Naive thymus-derived CD8-positive, alpha-beta T cell (primary cell): Measurements from ENCODE around the gene ING3. TPM values are rescaled to one million over a fixed set of nuclear protein-coding genes. Genes with fewer than 3 reads are reported as not detected.

Source experiments
- ATAC-seq, 2 donors: fragments of 150-1000 bp; cut with Tn5 transposase in 1 of 2; sonication (Bioruptor Pico), chemical (Tn5 transposase) in 1 of 2; 1 replicate in 1 of 2; 2 replicates in 1 of 2; pipeline ENCODE4 v1.10.0; 2021; ENCODE audit warnings: mild to moderate bottlenecking in 2 of 2, moderate library complexity in 2 of 2
- POLR2A ChIA-PET: fragments of 350-600 bp; sonication (Branson Sonifier 250); formaldehyde crosslinking; loops from one replicate; lab custom pipeline; 2021; ENCODE audit warnings: antibody characterized with exemption; lab: Charles Lee
- DNase-seq, 10 donors: peaks; one replicate each; pipeline versions ENCODE4 v3.0.0 to v3.0.0-alpha.2; 2020 to 2022
- H3K27ac Mint-ChIP-seq, 10 donors: one replicate each; pipeline ENCODE4 v1.8.0; 2020 to 2022; ENCODE audit warnings: mild to moderate bottlenecking in 10 of 10, mixed read lengths in 10 of 10, moderate library complexity in 4 of 10, inconsistent platforms in 1 of 10
- H3K27me3 Mint-ChIP-seq, 5 donors: one replicate each; pipeline ENCODE4 v1.8.0; 2021 to 2022; ENCODE audit warnings: mixed read lengths in 5 of 5
- H3K36me3 Mint-ChIP-seq, 3 donors: one replicate each; pipeline ENCODE4 v1.8.0; 2020 to 2022; ENCODE audit warnings: mixed read lengths in 3 of 3, mild to moderate bottlenecking in 2 of 3, inconsistent platforms in 1 of 3
- H3K4me1 Mint-ChIP-seq, 4 donors: one replicate each; pipeline ENCODE4 v1.8.0; 2021 to 2022; ENCODE audit warnings: mixed read lengths in 4 of 4
- H3K4me3 Mint-ChIP-seq, 10 donors: one replicate each; pipeline ENCODE4 v1.8.0; 2020 to 2022; ENCODE audit warnings: mild to moderate bottlenecking in 10 of 10, mixed read lengths in 10 of 10, moderate library complexity in 6 of 10, inconsistent platforms in 1 of 10
- H3K9me3 Mint-ChIP-seq, 9 donors: one replicate each; pipeline ENCODE4 v1.8.0; 2020 to 2022; ENCODE audit warnings: mixed read lengths in 9 of 9, mild to moderate bottlenecking in 3 of 9, inconsistent platforms in 1 of 9, moderate library complexity in 1 of 9
- polyA plus RNA-seq, 3 donors: library from polyadenylated mRNA; unstranded; fragments of 300-500 nt; fragmentation: Illumina TruSeq; gene quantifications; one replicate each; pipeline ENCODE4 v1.2.3, GENCODE V29; 2021
- total RNA-seq, 8 experiments: library from RNA in 2 of 8; stranded (reverse) in 2 of 8; gene quantifications; one replicate each; pipeline ENCODE4 v1.2.3 and lab custom pipeline; 2021 to 2026

The ING3 gene
- total and polyA plus RNA-seq, 5 experiments from 2014 or later, result 27.8 to 34.3 (median 29.4) TPM

- H3K4me3 Mint-ChIP-seq, result no peak overlapping the region
- DNase-seq (no peak), ATAC-seq (no peak)
- H3K27me3 Mint-ChIP-seq, result peaks cover 0 to 5% (median 0%) of the 10 kb centered on the region in 5 donors
- H3K27ac Mint-ChIP-seq, result no peak overlapping the region
- no peaks in the 10 kb centered on the region for H3K36me3 Mint-ChIP-seq
- no peaks in the 10 kb centered on the region for H3K4me1 Mint-ChIP-seq
- POLR2A ChIA-PET, result no interaction called here
- no peaks in the 10 kb centered on the region for H3K9me3 Mint-ChIP-seq
Measured at GRCh38 chr7:121015560-121015959, 65.0 kb downstream of the ING3 start.

- no peak overlapping the region for H3K4me3 Mint-ChIP-seq
- no peak overlapping the region for H3K27ac Mint-ChIP-seq
- DNase-seq, result no peak
- H3K9me3 Mint-ChIP-seq, result no peaks in the 10 kb centered on the region
- peaks cover 0 to 5% (median 0%) of the 10 kb centered on the region in 5 donors for H3K27me3 Mint-ChIP-seq
- H3K4me1 Mint-ChIP-seq, result no peaks in the 10 kb centered on the region
- ATAC-seq, result no peak
- POLR2A ChIA-PET, result no interaction called here
- no peaks in the 10 kb centered on the region for H3K36me3 Mint-ChIP-seq
Measured at GRCh38 chr7:121016966-121017365, 66.4 kb downstream of the ING3 start.

- DNase-seq (no peak), ATAC-seq (no peak)
- no peaks in the 10 kb centered on the region for H3K4me1 Mint-ChIP-seq
- H3K27me3 Mint-ChIP-seq, result peaks cover 0 to 5% (median 0%) of the 10 kb centered on the region in 5 donors
- H3K9me3 Mint-ChIP-seq, result no peaks in the 10 kb centered on the region
- H3K27ac Mint-ChIP-seq, result no peak overlapping the region
- no peaks in the 10 kb centered on the region for H3K36me3 Mint-ChIP-seq
- no peak overlapping the region for H3K4me3 Mint-ChIP-seq
- POLR2A ChIA-PET, result no interaction called here
Measured at GRCh38 chr7:121017586-121017985, 67.0 kb downstream of the ING3 start.

- Mint-ChIP-seq H3K27me3 (peaks cover 0 to under 1% (median 0%) of the 10 kb centered on the region in 5 donors), H3K36me3 (no peaks in the 10 kb centered on the region), H3K4me1 (no peaks in the 10 kb centered on the region), H3K4me3 (no peak overlapping the region), H3K9me3 (no peaks in the 10 kb centered on the region), H3K27ac (no peak overlapping the region)
- POLR2A ChIA-PET, result no interaction called here
- ATAC-seq, result no peak
- no peak for DNase-seq
Measured at GRCh38 chr7:121019018-121019417, 68.4 kb downstream of the ING3 start.

- Mint-ChIP-seq H3K27ac (no peak overlapping the region), H3K27me3 (peaks cover 0 to under 1% (median 0%) of the 10 kb centered on the region in 5 donors), H3K9me3 (no peaks in the 10 kb centered on the region), H3K36me3 (no peaks in the 10 kb centered on the region), H3K4me3 (no peak overlapping the region), H3K4me1 (no peaks in the 10 kb centered on the region)
- no peak for ATAC-seq
- no peak for DNase-seq
- POLR2A ChIA-PET, result no interaction called here
Measured at GRCh38 chr7:121020249-121020988, 69.8 kb downstream of the ING3 start.

GRCh38 chr7:121020989-121021969 is 70.7 kb downstream of the ING3 start:
- peaks cover 0 to 1% (median 0%) of the 10 kb centered on the region in 4 donors for H3K4me1 Mint-ChIP-seq
- peaks cover 0 to 9% (median 1%) of the 10 kb centered on the region in 5 donors for H3K27me3 Mint-ChIP-seq
- H3K9me3 Mint-ChIP-seq, result peaks cover 0 to 5% (median 0%) of the 10 kb centered on the region in 9 donors
- DNase-seq, result no peak
- POLR2A ChIA-PET, result interaction anchor here (0.5 kb wide), 1 partner anchor 71 kb away, joined by 3 read pairs; the partner anchor contains the start of gene ING3
- peaks cover 0 to 8% (median 1%) of the 10 kb centered on the region in 3 donors for H3K36me3 Mint-ChIP-seq
- no peak overlapping the region for H3K27ac Mint-ChIP-seq
- no peak overlapping the region for H3K4me3 Mint-ChIP-seq
- no peak for ATAC-seq

- POLR2A ChIA-PET, result no interaction called here
- H3K27ac Mint-ChIP-seq, result no peak overlapping the region
- DNase-seq, result no peak
- H3K27me3 Mint-ChIP-seq, result peaks cover 0 to 11% (median 4%) of the 10 kb centered on the region in 5 donors
- peaks cover 0 to 10% (median 3%) of the 10 kb centered on the region in 3 donors for H3K36me3 Mint-ChIP-seq
- no peak overlapping the region for H3K4me3 Mint-ChIP-seq
- H3K4me1 Mint-ChIP-seq, result peaks cover 0 to 2% (median 0%) of the 10 kb centered on the region in 4 donors
- no peak for ATAC-seq
- H3K9me3 Mint-ChIP-seq, result peaks cover 0 to 9% (median 0%) of the 10 kb centered on the region in 9 donors
Measured at GRCh38 chr7:121023194-121023593, 72.6 kb downstream of the ING3 start.

GRCh38 chr7:121023683-121024511 is 73.3 kb downstream of the ING3 start:
- ATAC-seq, result no peak
- no peak overlapping the region for H3K27ac Mint-ChIP-seq
- peaks cover 0 to 9% (median 0%) of the 10 kb centered on the region in 9 donors for H3K9me3 Mint-ChIP-seq

GRCh38 chr7:121024611-121025010 is 74.0 kb downstream of the ING3 start:
- Mint-ChIP-seq H3K4me1 (peaks cover 0 to 2% (median 0%) of the 10 kb centered on the region in 4 donors), H3K36me3 (peaks cover 0 to 10% (median 3%) of the 10 kb centered on the region in 3 donors), H3K27me3 (peaks cover 0 to 11% (median 4%) of the 10 kb centered on the region in 5 donors), H3K27ac (no peak overlapping the region), H3K9me3 (peaks cover 0 to 9% (median 0%) of the 10 kb centered on the region in 9 donors), H3K4me3 (no peak overlapping the region)
- ATAC-seq (no peak), DNase-seq (no peak)
- POLR2A ChIA-PET, result no interaction called here

More at GRCh38 chr7:121023683-121024511, 73.3 kb downstream of the ING3 start:
- POLR2A ChIA-PET, result no interaction called here
- peaks cover 0 to 2% (median 0%) of the 10 kb centered on the region in 4 donors for H3K4me1 Mint-ChIP-seq
- H3K36me3 Mint-ChIP-seq, result peaks cover 0 to 10% (median 3%) of the 10 kb centered on the region in 3 donors
- H3K27me3 Mint-ChIP-seq, result peaks cover 0 to 11% (median 4%) of the 10 kb centered on the region in 5 donors
- no peak overlapping the region for H3K4me3 Mint-ChIP-seq
- no peak for DNase-seq

- POLR2A ChIA-PET, result no interaction called here
- H3K27ac Mint-ChIP-seq, result no peak overlapping the region
- peaks cover 0 to 9% (median 0%) of the 10 kb centered on the region in 9 donors for H3K9me3 Mint-ChIP-seq
- peaks cover 0 to 2% (median 0%) of the 10 kb centered on the region in 4 donors for H3K4me1 Mint-ChIP-seq
- ATAC-seq, result no peak
- H3K27me3 Mint-ChIP-seq, result peaks cover 0 to 11% (median 4%) of the 10 kb centered on the region in 5 donors
- H3K4me3 Mint-ChIP-seq, result no peak overlapping the region
- H3K36me3 Mint-ChIP-seq, result peaks cover 0 to 10% (median 3%) of the 10 kb centered on the region in 3 donors
- no peak for DNase-seq
Measured at GRCh38 chr7:121026159-121026558, 75.6 kb downstream of the ING3 start.

GRCh38 chr7:121026577-121027111 is 76.1 kb downstream of the ING3 start:
- peaks cover 0 to 11% (median 4%) of the 10 kb centered on the region in 5 donors for H3K27me3 Mint-ChIP-seq
- POLR2A ChIA-PET, result no interaction called here
- no peak overlapping the region for H3K27ac Mint-ChIP-seq
- no peak overlapping the region for H3K4me3 Mint-ChIP-seq
- DNase-seq, result no peak
- H3K36me3 Mint-ChIP-seq, result peaks cover 0 to 10% (median 3%) of the 10 kb centered on the region in 3 donors
- H3K4me1 Mint-ChIP-seq, result peaks cover 0 to 2% (median 0%) of the 10 kb centered on the region in 4 donors
- H3K9me3 Mint-ChIP-seq, result peaks cover 0 to 9% (median 0%) of the 10 kb centered on the region in 9 donors
- ATAC-seq, result no peak
